Adipocyte (in vitro differentiated cells): ENCODE data around the gene TTN.
A peak's percentile ranks its signal among the peaks of the same experiment; 100 is the strongest.

Experiments
- DNase-seq: peaks from one replicate; pipeline ENCODE4 v3.0.0-alpha.2; 2015; ENCODE audit warnings: low read depth
- H3K27me3 ChIP-seq: replicated peaks from 2 replicates; pipeline ENCODE4 v1.7.0; 2013; ENCODE audit warnings: mild to moderate bottlenecking, low read length, moderate library complexity; ENCODE audit not compliant: control insufficient read depth, insufficient read depth
- H3K36me3 ChIP-seq: 2 replicates; pipeline ENCODE4 v1.7.0; 2013; ENCODE audit warnings: low read length, mild to moderate bottlenecking, moderate library complexity; ENCODE audit not compliant: control insufficient read depth, insufficient read depth, severe bottlenecking
- H3K4me1 ChIP-seq: 2 replicates; pipeline ENCODE4 v1.7.0; 2013; ENCODE audit warnings: mild to moderate bottlenecking, low read length, moderate library complexity; ENCODE audit not compliant: control insufficient read depth, insufficient read depth
- H3K4me3 ChIP-seq: 2 replicates; pipeline ENCODE4 v1.7.0; 2013; ENCODE audit warnings: mild to moderate bottlenecking, low read length, moderate library complexity
- H3K9ac ChIP-seq: 2 replicates; pipeline ENCODE4 v1.7.0; 2013; ENCODE audit warnings: mild to moderate bottlenecking, low read length, moderate library complexity
- H3K9me3 ChIP-seq: 2 replicates; pipeline ENCODE4 v1.7.0; 2013; ENCODE audit warnings: mild to moderate bottlenecking, low read length, moderate library complexity; ENCODE audit not compliant: control insufficient read depth

Gene TTN

DNA sequence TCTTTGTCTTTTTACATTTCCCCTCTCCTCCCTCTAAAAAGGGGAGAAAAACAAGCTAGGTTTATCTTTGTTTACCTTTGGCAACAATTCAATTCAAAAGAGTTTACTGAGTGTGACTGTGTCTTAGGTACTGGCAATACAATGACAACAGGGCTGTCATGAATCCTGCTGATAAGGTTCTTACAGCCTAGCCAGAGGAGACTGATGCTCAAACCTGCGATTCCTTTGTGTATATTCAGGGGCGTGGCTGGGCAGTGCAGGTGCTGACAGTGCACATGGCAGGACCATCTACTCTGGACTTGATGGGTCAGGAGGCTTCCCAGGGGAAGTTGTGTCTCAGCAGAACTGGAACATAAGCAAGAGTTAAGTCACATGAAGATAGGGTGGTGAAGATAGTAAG lies 23.2 kb upstream of the TTN start:
- no peaks in the 10 kb centered on the region for H3K27me3 ChIP-seq
- DNase-seq: no peak
- no peaks in the 10 kb centered on the region for H3K36me3 ChIP-seq
- H3K4me1 ChIP-seq: no peaks in the 10 kb centered on the region
- H3K4me3 ChIP-seq: no peak overlapping the region
- H3K9ac ChIP-seq: no peak overlapping the region
- peaks cover 4% of the 10 kb centered on the region for H3K9me3 ChIP-seq

DNA sequence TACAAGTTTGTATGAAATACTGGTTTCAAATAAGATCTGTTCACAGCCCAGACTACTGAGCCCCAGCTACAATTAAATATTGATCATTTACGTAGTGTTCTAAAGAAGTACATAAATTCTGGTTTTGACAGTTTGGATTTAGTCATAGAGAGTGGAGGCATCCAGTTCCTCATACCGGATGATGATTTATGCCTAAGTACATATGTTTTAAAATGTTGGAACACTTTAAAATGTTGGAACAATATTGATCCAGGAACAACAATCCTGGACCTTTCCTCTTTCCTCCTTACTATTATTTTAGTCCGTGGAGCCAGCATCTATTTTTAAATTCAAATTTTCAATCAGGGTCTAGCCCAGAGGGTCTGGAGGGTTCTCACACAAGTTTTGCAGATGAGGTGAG lies 22.8 kb upstream of the TTN start:
- H3K27me3 ChIP-seq: no peaks in the 10 kb centered on the region
- no peaks in the 10 kb centered on the region for H3K36me3 ChIP-seq
- peaks cover 6% of the 10 kb centered on the region for H3K9me3 ChIP-seq
- DNase-seq: no peak
- no peak overlapping the region for H3K4me3 ChIP-seq
- H3K9ac ChIP-seq: no peak overlapping the region
- H3K4me1 ChIP-seq: no peaks in the 10 kb centered on the region

DNA sequence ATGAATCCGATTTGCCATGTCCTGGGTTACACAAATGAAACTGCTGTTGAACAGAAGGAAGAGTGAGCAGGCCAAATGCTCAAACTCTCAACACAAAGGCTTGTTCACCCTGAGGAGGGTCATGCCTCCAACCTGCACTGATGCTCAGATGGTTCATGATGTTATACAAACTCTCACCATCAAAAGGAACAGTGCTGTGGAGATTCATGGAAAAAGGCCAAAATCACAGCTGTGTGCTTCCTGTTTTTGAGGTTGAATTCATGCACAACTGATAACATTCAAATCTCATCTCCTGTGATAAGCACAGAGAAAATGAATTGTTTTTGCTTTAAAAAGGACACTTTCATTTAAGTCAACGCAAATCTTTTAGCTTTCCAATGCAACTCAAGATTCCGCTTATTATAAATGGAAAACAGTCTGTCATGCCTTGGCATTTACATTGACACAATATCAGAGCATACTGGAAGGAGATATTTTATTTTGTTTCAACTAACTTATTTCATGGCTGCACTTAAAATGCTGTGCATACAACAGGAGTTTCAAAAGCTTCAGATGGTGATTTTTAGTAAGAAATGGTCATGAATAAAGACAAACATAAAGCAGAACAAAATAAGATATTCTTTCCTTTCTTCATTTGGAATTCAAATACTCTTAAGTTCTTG lies 22.2 kb upstream of the TTN start:
- Histone ChIP-seq H3K9ac (no peak overlapping the region), H3K4me1 (no peaks in the 10 kb centered on the region), H3K9me3 (peaks cover 6% of the 10 kb centered on the region), H3K36me3 (no peaks in the 10 kb centered on the region), H3K4me3 (no peak overlapping the region), H3K27me3 (no peaks in the 10 kb centered on the region)
- DNase-seq: no peak

DNA sequence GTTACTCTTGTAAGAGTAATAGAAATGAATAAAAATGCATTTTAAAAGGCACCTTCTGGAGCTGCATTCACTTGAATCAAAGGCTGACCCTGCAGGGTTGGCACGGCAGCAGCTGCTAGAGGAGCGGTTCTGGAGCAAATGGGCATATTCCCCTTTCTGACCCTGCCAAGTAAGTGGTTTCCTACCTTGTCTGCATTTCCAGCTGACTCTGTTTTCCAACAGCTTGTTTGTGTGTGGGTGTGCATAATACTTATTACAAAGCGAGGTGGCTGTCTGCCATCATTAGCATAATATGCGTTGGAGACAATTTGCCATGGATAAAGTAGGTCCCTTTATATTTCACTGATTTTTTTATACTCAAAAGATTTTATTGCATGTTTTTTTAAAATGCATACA lies 21.3 kb upstream of the TTN start:
- H3K4me3 ChIP-seq: peak overlapping the region; percentile 53
- H3K9me3 ChIP-seq: peaks cover 6% of the 10 kb centered on the region
- H3K27me3 ChIP-seq: no peaks in the 10 kb centered on the region
- DNase-seq: no peak
- no peaks in the 10 kb centered on the region for H3K4me1 ChIP-seq
- no peaks in the 10 kb centered on the region for H3K36me3 ChIP-seq
- no peak overlapping the region for H3K9ac ChIP-seq

DNA sequence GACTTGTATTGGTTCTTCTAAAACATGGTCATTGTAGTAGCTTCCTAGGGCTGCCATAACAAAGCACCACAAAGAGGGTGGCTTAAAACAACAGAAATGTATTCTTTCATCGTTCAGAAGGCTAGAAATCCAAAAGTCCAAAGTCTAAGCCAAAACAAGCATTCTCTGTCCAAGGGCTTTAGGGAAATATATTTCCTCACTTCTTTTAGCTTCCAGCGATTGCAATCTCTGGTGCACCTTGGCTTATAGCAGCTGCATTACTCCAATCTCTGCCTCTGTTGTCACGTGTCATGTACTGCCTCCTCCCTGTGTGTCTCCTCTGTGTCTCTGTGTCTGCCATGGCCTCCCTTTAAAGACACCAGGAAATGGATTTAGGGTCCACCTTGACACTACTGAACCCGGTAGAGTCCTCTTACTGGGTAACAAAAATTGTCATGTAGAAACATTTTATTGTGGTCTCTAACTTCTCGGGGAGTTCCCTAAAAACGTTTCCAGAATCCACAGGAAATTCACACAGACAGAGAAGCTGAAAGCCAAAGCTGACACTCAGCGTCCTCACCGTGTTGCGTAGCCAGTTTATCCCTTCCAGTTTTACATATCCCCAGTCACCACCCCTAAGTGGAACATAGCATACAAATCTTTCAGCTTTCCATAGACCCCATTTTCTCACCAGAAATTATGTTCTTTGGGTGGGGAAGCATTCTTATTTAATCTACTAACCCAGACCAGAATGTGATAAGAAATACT lies 20.7 kb upstream of the TTN start:
- no peak for DNase-seq
- Histone ChIP-seq H3K4me3 (peak overlapping the region; percentile 53), H3K36me3 (no peaks in the 10 kb centered on the region), H3K4me1 (no peaks in the 10 kb centered on the region), H3K27me3 (no peaks in the 10 kb centered on the region), H3K9ac (no peak overlapping the region), H3K9me3 (peaks cover 6% of the 10 kb centered on the region)

DNA sequence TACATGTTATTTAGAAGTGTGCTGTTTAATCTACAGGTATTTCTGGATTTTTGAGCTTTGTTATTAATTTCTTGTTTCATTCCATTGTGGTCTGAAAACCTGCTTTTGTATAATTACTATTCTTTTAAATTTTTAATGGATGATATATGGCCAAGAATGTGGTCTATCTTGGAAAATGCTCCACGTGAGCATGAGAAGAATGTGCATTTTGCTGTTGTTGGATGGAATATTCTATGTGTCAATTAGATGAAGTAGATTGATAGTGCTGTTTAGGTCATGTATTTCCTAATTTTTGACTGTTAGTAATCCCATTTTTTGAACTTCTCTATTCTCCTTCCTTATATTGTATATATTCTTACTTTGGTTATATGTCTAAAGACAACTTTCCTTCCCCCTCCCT lies 19.9 kb upstream of the TTN start:
- Histone ChIP-seq H3K9ac (no peak overlapping the region), H3K4me3 (no peak overlapping the region), H3K36me3 (no peaks in the 10 kb centered on the region), H3K4me1 (no peaks in the 10 kb centered on the region), H3K27me3 (no peaks in the 10 kb centered on the region), H3K9me3 (peaks cover 6% of the 10 kb centered on the region)
- DNase-seq: no peak

DNA sequence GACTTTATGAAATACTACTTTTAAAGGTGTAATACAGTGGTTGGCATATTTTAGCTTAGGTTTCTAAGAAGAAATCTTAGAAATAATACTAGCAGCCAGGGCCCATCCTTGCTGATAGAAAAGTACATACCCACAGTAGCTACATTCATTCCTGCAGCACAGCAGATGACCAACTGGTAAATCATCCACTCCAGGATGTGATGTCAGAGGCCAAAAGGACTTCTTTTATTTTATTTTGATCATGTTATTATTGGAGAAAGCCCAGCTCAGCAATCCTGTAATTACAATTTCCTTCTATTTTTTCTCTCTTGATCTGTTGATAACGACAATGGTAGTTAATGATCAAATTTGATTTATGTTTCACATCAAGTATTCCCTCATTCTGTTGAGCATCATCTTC lies 18.0 kb upstream of the TTN start:
- Histone ChIP-seq H3K36me3 (no peaks in the 10 kb centered on the region), H3K4me3 (no peak overlapping the region), H3K9ac (no peak overlapping the region), H3K9me3 (peaks cover 6% of the 10 kb centered on the region), H3K4me1 (peaks cover under 1% of the 10 kb centered on the region), H3K27me3 (no peaks in the 10 kb centered on the region)
- DNase-seq: peak; percentile 33

DNA sequence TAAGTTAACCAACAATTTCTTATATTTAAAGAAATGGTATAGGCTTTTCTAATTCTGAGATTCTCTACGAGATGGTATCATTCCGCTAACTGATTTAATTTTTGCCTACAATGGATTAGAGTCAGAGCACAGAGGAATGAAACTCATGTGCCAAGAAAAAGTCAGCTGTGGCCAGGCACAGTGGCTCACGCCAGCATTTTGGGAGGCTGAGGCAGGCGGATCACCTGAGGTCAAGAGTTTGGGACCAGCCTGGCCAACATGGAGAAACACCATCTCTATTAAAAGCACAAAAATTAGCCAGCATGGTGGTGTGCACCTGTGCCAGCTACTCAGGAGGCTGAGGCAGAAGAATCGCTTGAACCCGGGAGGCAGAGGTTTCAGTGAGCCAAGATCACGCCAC lies 17.0 kb upstream of the TTN start:
- Histone ChIP-seq H3K9me3 (peaks cover 6% of the 10 kb centered on the region), H3K36me3 (no peaks in the 10 kb centered on the region), H3K4me1 (peaks cover 10% of the 10 kb centered on the region), H3K9ac (no peak overlapping the region), H3K4me3 (no peak overlapping the region), H3K27me3 (no peaks in the 10 kb centered on the region)
- no peak for DNase-seq

DNA sequence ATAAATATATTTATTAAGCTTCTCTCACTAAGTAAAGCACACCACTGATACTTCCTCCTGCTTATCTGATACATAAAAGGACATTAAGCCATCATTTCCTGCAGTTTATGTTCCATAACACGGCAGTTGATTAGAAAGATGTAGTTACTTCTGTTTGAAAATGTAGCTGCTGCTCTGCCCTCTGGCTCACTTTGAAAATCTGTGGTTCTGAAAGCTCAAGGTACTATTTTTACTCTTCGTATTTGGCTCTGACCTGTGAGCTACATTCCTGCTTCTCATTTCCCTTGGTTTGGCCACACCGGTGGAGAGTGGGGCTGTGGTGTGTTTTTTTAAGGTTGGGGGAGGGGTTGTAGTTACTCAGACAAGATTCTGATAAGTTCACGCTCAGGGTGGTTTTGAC lies 12.8 kb upstream of the TTN start:
- Histone ChIP-seq H3K9me3 (no peaks in the 10 kb centered on the region), H3K36me3 (no peaks in the 10 kb centered on the region), H3K4me3 (no peak overlapping the region), H3K27me3 (no peaks in the 10 kb centered on the region), H3K4me1 (peaks cover 15% of the 10 kb centered on the region), H3K9ac (no peak overlapping the region)
- DNase-seq: no peak

DNA sequence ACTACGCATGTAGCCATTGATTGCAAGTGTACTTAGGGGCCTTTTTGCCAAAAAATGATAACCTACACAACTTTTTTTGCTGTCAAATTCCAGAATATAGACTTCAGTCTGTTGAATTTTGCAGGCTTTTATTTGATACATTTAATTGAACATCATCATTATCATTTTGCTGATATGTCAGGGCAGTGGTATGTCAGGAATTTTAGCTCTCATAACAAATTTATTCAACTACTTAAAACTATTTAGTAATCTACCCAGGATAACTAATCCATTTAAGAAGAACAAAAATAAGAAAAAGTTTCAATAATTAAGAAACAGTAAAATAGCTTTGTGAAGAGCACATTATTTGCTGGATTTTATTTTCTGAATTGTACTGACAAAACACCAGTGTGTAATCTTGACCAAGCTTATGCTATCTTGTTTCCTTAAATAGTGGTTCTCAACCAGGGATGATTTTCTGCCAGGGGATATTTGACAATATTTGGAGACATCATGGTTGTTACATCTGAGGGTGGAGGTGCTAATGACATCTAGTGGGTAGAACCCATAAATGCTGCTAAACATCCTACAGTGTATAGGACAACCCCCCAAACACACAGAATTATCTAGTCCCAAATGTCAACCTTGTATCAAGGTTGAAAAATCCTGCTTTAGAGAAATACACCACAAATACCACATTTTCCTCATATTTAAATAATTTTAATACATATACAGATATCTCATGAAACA lies 12.1 kb upstream of the TTN start:
- Histone ChIP-seq H3K9ac (no peak overlapping the region), H3K4me3 (no peak overlapping the region), H3K9me3 (no peaks in the 10 kb centered on the region), H3K27me3 (no peaks in the 10 kb centered on the region), H3K4me1 (peaks cover 15% of the 10 kb centered on the region), H3K36me3 (no peaks in the 10 kb centered on the region)
- no peak for DNase-seq

DNA sequence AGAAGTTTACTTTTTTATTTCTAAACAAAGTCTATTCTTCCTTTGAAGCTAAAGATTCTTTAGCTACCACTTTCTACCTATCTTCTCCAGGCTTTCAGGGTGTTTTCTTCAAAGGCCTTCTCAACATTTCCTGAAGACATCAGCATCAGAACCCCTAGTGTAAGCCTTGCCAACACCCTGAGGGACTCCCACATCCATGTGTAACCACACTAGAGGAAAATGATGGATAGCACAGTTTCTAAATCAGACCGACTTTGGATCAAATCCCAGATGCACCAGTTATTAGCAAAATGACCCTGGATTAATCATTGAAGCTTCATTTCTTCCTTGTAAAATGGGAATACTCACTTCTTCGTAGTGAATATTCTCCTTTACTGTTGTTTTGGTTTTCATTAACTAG lies 4.7 kb upstream of the TTN start:
- Histone ChIP-seq H3K4me3 (no peak overlapping the region), H3K9ac (no peak overlapping the region), H3K4me1 (no peaks in the 10 kb centered on the region), H3K9me3 (no peaks in the 10 kb centered on the region), H3K36me3 (no peaks in the 10 kb centered on the region), H3K27me3 (no peaks in the 10 kb centered on the region)
- no peak for DNase-seq
